Measurements from ENCODE around the gene THOC2.
"Not testable (repeated sequence)": the region's sequence is repeated elsewhere in the genome, so short reads cannot be mapped to it uniquely, and the experiment has no call there.

THOC2 gene

DNA sequence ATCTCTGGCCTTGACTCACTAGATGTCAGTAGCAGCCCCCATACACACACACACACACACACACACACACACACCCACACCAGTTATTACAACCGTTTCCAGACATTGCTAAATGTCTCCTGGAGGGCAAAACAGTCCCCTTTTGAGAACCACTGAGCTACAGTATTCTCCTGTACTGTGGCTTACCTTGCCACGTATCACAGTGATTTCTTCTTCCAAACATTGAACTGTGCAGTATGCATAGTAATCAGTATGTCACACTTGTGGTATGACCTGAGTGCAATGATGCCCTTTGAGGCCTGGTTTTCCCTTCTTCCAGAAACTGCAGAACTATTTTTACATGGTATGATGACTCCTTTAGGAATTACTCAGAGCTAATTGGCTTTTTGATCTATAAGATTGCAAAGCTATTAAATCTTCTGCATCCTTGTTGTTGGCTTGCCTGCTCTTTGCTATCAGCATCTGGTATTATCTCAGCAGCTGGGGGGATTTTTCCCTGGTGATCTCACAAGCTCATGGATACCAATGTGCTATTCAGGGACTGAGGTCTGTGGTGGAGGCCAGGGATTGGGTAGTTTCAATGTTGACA lies 3.6 kb upstream of the THOC2 start:
- DNase-seq, result no peak

DNA sequence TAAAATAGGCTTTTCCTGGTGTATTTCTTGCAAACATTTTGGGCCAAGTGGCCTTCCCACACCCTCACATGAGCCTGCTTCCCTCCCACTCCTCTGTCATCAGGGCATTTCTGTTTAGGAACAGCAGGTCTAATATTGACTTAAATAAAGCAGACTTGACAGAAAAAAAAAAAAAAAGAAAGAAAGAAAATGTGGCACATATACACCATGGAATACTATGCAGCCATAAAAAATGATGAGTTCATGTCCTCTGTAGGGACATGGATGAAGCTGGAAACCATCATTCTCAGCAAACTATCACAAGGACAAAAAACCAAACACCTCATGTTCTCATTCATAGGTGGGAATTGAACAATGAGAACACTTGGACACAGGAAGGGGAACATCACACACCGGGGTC lies 2.3 kb upstream of the THOC2 start:
- DNase-seq, result not testable (repeated sequence)

DNA sequence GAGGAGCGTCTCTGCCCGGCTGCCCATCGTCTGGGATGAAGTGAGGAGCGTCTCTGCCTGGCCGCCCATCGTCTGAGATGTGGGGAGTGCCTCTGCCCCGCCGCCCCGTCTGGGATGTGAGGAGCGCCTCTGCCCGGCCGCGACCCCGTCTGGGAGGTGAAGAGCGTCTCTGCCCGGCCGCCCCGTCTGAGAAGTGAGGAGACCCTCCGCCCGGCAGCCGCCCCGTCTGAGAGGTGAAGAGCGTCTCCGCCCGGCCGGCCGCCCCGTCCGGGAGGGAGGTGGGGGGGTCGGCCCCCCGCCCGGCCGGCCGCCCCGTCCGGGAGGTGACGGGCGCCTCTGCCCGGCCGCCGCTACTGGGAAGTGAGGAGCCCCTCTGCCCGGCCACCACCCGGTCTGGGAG lies 1.2 kb upstream of the THOC2 start:
- not testable (repeated sequence) for DNase-seq

- DNase-seq, result no peak
Measured at GRCh38 chrX:123731987-123732669, 724 bp downstream of the THOC2 start.

DNA sequence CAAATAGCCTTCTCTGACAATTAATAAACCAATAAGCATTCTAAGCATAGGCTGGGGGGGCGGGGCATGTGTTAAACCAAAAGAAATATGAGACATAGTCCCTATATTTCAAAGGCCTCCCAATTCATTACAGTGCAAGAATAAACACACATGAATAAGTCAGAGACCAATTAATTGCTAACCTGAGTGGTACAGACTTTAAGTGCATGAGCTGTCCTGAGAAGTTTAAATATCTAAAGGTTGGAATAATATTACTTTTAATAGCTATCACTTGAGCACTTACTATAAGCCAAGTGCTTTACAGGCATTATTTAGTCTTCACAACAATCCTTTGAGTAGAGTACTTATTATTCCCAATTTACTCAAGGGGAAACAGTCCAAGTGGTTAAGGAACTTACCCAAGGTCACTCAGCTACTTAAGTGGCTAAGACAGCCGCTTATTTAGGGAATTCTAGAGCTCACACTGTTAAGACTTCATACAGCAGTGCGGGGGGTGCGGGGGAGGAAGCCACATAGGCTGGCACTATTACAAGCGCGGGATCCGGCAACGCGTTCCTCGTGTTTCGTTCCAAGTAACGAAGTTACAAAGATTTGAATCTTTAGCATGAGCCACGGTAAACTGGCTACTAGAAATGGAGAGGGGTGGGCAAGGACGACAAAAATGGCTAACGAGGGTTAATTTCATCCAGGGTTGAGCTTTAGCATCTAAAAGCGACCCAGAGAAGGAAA lies 1.4 kb downstream of the THOC2 start:
- no peak for DNase-seq

DNA sequence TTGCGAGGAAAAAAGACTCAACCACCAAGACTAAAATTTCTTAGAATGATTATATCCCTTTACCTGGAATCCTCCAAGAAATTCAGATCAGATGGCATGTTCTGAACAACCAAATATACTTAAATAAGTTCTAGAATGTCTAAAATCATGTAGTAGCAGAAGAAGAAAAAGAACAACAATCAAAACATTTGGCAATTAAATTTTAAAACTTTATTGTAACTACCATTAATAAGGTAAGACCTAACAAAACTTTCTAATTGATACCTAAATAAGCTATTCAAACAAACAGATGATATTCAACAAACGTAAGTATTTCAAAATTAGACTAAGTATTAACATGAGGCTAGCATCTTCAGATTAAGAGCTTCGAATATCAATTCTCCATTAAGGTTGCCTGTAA lies 4.3 kb downstream of the THOC2 start:
- DNase-seq, result no peak

GRCh38 chrX:123728016-123728415 lies 4.8 kb downstream of the THOC2 start:
- DNase-seq, result no peak

- DNase-seq, result not testable (repeated sequence)
Measured at GRCh38 chrX:123722193-123722592, 10.7 kb downstream of the THOC2 start.

GRCh38 chrX:123720486-123720885 lies 12.4 kb downstream of the THOC2 start:
- DNase-seq, result no peak

DNA sequence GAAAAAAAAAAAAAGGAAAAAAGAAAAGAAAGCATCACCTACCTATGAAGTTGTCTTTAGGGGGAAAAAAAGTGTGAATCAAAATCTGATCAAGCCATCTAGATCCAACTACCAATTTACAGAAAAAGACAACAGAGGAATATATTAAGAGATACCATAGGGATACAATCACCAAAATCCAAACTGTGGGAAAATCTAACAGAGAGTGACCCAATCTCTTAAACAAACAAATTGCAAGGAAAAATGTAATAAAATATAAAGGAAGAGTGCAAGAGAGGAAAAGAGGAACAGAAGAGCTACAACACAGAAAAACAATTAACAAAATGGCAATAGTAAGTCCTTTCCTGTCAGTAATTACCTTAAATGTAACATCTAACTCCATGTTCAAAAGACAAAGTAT lies 19.0 kb downstream of the THOC2 start:
- DNase-seq, result no peak

- DNase-seq, result no peak
Measured at GRCh38 chrX:123713434-123713833, 19.4 kb downstream of the THOC2 start.

DNA sequence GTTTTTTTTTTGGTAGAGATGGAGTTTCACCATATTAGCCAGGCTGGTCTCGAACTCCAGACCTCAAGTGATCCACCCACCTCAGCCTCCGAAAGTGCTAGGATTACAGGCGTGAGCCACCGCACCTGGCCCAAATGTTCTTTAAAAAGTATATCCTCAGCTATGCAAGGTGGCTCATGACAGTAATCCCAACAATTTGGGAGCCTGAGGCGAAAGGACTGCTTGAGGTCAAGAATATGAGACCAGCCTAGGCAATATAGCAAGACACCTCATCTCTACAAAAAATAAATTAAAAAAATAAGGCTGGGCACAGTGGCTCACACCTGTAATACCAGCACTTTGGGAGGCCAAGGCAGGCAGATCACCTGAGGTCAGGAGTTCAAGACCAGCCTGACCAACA lies 21.7 kb downstream of the THOC2 start:
- DNase-seq, result not testable (repeated sequence)

GRCh38 chrX:123704781-123705180 lies 28.1 kb downstream of the THOC2 start:
- DNase-seq, result no peak

DNA sequence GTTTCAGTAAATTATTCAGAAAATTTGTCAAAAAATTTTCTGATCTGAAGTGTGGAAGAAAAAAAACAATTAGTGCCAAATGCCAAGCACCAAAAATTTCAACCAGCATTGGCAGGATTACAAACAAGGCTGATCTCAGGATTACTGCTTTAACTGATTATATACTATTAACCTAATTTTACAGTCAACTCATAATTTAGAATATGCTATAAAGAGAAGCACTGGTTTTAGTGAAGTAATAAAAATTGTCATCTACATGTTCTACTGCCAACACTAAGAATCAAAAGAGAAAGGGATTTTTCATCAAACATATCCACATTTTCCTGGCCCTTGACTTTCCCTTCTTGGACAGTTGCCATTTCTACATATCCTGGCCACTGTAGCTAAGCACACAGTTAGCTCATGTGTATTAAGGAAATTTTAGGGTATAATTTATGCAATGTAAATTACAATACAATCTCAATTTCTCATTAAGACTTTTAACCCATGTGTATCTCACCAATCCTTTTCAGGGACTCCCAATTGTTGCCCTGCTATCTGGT lies 33.8 kb downstream of the THOC2 start:
- DNase-seq, result no peak

DNA sequence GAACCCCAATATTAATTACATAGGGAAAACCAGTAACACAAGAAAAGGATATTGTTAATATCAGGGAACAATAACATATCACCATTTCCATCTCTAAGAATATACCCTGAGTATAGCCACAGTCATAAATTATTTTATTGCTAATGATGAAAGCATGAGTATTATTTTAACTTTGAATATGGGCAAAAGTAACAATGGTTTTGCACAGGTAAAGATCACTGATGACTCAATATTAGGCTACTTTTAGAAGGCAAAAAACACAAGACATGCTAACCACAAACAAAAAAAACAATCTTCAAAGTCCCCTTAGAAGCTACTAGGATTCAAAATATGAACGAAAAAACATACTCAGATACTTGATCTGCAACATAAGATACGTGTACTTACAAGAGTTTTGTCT lies 36.5 kb downstream of the THOC2 start:
- DNase-seq, result no peak

DNA sequence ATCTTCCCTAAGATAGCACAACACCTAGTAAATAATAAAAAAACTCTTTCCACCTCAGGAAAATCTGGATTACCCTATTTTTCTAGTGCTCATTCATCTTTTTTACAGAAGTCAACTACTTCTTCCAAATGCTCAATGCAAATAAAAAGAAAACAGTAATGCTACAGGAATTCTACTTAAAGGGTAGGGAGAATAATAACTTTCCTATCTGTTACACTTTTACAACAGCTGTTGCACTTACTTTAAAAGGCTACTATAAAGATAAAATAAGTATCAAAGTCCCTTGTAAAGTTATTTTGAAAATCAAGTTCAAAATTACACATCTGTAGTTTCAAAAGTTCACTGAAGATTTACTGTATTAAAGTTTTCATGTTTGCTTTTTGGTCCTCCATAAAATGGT lies 37.6 kb downstream of the THOC2 start:
- DNase-seq, result no peak

- DNase-seq, result no peak
Measured at GRCh38 chrX:123691776-123692175, 41.1 kb downstream of the THOC2 start.

DNA sequence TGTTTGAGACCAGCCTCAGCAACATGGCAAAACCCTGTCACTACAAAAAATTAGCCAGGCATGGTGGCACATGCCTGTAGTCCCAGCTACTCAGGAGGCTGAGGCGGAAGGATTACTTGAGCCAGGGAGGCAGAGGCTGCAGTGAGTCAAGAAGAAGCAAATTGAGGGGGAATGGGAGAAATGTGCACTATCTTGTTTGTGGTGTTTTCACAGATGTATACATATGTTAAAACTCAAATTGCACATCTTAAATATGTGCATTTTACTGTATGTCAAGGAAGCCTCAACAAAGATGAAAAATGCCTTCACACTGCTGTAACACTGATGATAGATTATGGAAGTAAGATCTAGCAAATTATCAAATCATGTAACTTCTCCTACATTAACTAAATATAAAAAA lies 44.3 kb downstream of the THOC2 start:
- no peak for DNase-seq

GRCh38 chrX:123685232-123685631 lies 47.6 kb downstream of the THOC2 start:
- DNase-seq, result no peak

- no peak for DNase-seq
Measured at GRCh38 chrX:123682186-123682585, 50.7 kb downstream of the THOC2 start.

DNA sequence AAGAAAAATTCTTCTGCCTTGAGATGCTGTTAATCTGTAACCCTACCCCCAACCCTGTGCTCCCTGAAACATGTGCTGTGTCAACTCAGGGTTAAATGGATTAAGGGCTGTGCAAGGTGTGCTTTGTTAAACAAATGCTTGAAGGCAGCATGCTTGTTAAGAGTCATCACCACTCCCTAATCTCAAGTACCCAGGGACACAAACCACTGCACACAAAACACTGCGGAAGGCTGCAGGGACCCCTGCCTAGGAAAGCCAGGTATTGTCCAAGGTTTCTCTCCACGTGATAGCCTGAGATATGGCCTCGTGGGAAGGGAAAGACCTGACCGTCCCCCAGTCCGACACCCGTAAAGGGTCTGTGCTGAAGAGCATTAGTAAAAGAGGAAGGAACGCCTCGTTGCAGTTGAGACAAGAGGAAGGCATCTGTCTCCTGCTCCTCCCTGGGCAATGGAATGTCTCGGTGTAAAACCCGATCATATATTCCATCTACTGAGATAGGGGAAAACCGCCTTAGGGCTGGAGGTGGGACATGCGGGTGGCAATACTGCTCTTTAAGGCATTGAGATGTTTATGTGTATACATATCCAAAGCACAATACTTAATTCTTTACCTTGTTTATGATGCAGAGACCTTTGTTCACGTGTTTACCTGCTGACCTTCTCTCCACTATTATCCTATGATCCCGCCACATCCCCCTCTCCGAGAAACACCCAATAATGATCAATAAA lies 53.0 kb downstream of the THOC2 start:
- DNase-seq, result not testable (repeated sequence)

DNA sequence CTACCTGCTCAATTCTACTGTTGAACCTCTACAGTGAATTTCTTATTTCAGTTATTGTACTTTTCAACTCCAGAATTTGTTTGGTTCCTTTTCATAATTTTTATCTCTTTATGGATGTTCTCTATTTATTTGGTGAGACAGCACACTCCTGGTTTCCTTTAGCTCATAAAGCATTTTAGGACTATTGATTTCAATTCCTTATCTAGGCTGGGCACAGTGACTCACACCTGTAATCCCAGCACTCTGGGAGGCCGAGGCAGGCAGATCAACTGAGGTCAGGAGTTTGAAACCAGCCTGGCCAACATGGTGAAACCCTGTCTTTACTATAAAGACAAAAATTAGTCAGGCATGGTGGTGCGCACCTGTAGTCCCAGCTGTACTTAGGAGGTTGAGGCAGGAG lies 57.7 kb downstream of the THOC2 start:
- DNase-seq, result no peak

GRCh38 chrX:123673813-123674212 lies 59.0 kb downstream of the THOC2 start:
- no peak for DNase-seq
